HG02798 (cell line): Measurements from ENCODE around the gene KCNK10.
"Not testable (repeated sequence)": the region's sequence is repeated elsewhere in the genome, so short reads cannot be mapped to it uniquely, and the experiment has no call there.

Experiments
- ATAC-seq: cut with Tn5 transposase; IDR thresholded peaks from one replicate; pipeline ENCODE4 v1.9.1; 2021; ENCODE audit warnings: mild to moderate bottlenecking; ENCODE audit not compliant: unreplicated experiment, poor library complexity

Gene KCNK10

DNA sequence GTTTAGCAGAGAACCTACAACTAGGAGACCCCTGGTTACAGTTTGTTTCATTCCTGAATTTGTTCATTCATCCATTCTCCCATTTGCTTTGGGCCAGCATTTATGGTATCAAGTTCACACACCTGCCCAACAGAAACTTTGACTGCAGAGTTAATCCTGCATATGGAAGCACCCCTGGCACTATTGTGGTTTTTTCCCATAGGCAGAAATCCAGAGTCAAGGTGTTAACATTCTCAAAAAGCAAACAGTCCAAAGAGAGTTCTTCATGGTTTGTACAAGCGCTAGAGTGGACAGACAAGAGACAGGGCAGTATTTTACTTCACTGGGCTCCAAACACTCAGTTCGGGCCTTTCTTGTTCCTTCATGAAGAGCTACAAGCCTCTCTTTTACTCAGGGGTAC, 51.9 kb downstream of the KCNK10 start:
- ATAC-seq: no peak

GRCh38 chr14:88270776-88271175, 52.3 kb downstream of the KCNK10 start:
- ATAC-seq: no peak

DNA sequence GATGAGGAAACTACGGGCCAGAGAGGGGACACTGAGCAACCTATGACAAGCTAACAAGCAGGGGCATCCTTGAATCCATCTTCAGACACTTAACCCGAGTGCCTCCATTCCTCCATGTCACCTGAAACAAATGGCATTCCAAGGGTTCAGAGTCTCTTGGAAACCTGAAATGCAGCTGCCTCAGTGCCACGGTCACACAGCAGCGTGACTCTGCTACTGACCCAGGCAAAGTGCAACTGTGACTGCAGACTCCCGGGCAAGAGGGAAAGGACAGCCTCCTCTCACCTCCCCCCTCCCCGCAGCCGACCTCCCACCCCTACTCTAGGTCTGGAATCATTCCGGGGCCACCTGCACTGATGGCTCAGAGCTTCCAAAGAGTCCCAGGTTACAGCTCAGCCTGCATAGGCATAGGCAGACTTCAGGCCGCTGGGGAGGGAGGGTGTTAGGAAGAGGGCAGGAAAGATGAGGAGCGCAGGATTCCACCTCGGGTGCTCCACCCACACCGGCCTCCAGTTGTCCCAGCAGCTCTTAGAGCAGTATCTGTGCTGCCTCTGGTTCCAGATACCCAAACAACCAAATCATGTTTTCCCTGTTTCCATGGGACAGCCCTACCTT, 53.2 kb downstream of the KCNK10 start:
- no peak for ATAC-seq

GRCh38 chr14:88266474-88266873, 56.6 kb downstream of the KCNK10 start:
- ATAC-seq: no peak

- ATAC-seq: no peak
Measured at GRCh38 chr14:88264116-88264515, 59.0 kb downstream of the KCNK10 start.

DNA sequence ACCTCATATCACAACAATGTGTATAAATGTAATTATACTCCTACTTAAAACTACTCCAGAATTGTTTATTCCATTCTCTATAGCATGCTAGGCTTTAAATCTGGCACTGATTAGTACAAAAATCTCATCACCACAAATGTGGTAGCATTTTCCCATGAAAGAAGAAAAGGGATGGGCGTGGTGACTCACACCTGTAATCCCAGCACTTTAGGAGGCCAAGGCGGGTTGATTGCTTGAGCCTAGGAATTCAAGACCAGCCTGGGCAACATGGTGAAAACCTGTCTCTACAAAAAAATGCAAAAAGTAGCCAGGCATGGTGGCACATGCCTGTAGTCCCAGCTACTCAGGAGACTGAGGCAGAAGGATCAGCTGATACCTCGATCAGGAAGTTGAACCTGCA, 61.8 kb downstream of the KCNK10 start:
- ATAC-seq: not testable (repeated sequence)

- no peak for ATAC-seq
Measured at GRCh38 chr14:88258021-88258420, 65.0 kb downstream of the KCNK10 start.

- ATAC-seq: no peak
Measured at GRCh38 chr14:88256997-88257950, 65.8 kb downstream of the KCNK10 start.

GRCh38 chr14:88255798-88256197, 67.3 kb downstream of the KCNK10 start:
- no peak for ATAC-seq

DNA sequence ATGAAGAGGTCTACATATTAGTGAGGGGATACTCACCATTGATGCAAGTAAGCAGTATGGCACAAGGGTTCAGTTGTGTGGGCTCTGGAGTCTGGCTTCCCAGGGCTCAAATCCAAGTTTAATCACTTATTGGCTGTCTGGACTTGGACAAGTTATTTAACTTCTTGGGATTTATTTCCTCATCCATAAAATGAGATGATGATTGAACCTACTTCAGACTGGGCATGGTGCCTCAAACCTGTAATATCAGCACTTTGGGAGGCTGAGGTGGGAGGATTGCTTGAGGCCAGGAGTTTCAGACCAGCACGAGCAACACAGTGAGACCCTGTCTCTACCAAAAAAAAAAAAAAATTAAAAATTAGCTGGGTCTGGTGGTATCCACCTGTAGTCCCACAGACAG, 67.9 kb downstream of the KCNK10 start:
- no peak for ATAC-seq

- no peak for ATAC-seq
Measured at GRCh38 chr14:88252498-88252897, 70.6 kb downstream of the KCNK10 start.

GRCh38 chr14:88251650-88252049, 71.4 kb downstream of the KCNK10 start:
- ATAC-seq: no peak

- no peak for ATAC-seq
Measured at GRCh38 chr14:88249266-88249665, 73.8 kb downstream of the KCNK10 start.

GRCh38 chr14:88248606-88249005, 74.5 kb downstream of the KCNK10 start:
- ATAC-seq: no peak

DNA sequence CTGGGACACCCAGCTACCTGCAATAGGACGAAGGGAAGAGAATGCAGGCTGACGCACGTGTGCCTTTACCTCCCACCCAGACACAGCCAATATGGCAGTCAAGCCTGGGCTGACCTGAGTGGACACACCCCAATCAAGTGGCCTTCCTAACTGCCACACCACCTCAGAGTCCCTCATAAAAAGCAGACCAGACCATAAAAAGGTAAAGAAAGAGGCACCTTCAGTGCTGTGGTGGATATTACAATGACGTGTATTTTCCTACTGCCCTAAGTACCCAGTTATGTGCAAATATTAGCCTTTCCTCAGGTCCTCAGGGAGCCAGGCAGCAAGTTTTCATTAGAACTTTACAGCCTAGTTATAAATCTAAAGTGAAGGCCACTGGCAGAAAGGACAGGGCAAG, 75.8 kb downstream of the KCNK10 start:
- no peak for ATAC-seq

DNA sequence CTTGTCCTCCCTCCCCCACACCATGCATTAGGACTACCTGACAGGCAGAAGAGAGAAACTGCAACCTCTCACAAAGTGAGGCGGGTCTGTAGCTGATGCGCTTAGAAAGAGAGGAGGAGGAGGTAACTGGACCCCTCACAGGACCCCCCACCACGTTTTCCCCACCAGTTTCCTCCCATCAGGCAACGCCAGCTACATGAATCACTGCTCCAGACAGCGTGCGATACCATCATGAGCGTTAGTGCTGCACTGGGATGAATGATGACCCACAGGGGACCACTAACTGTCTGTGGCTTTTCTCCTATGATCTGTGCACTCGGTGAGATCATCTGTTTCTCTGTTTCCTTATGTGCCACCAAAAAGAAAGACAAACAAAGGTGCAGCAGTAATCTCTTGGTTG, 77.7 kb downstream of the KCNK10 start:
- ATAC-seq: no peak

- no peak for ATAC-seq
Measured at GRCh38 chr14:88243946-88244345, 79.1 kb downstream of the KCNK10 start.

- no peak for ATAC-seq
Measured at GRCh38 chr14:88242446-88242845, 80.6 kb downstream of the KCNK10 start.

GRCh38 chr14:88241810-88242209, 81.3 kb downstream of the KCNK10 start:
- ATAC-seq: no peak

DNA sequence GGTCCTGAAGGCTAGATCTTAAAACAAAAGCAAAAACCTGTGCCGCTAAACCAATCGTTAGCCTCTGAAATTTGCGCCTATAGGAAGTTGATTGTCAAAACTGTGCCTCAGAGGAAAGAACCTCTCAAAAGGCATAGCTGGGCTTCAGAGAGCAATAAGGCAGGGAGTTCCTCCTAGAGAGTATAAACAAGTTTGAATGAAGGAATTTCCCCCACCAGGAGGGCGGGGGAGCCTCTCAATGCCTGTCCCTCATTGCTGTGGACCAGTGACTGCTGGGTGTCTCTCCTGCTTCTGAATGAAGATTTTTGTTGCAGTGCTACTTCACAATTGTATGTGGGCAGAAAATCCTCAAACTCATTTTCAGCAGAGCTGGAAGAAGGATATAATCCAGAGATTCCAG, 88.6 kb downstream of the KCNK10 start:
- no peak for ATAC-seq

DNA sequence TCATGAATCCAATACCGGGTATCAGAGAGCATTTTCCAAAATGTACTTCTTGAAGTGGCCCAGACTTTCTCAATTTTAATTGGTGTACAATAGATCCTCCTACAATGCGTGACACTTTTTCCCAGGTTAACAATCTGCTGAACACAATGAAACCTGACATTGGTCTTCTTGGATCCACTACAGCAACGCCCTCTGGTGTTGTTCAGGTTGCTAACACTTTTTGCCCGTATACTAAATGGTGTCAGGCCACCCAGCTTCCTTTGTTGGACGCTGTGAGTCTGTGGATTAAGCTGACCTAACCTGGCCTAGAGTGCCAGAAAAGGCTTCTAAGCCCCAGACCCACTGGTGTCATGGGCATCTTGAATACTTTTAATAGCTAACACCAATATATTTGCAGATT, 89.2 kb downstream of the KCNK10 start:
- no peak for ATAC-seq

- no peak for ATAC-seq
Measured at GRCh38 chr14:88232771-88233170, 90.3 kb downstream of the KCNK10 start.
